ENCODE data around the gene CFAP65. TPM values are rescaled to one million over a fixed set of nuclear protein-coding genes. Genes with fewer than 3 reads are reported as not detected.

The CFAP65 gene
- total RNA-seq, 4 donors from 2014 or later, result under 0.01 to 1.3 (median 0.78) TPM; not detected in 1

GRCh38 chr2:218995561-218995960, 45.8 kb downstream of the CFAP65 start:
- 24 to 27% methylated on average over 8 of the region's 8 CpGs for WGBS, 2 donors
- peaks cover 18 to 23% of the 10 kb centered on the region in 2 donors for H3K4me1 ChIP-seq
- H3K9me3 ChIP-seq, result no peaks in the 10 kb centered on the region
- TF ChIP-seq, protein P1, sequence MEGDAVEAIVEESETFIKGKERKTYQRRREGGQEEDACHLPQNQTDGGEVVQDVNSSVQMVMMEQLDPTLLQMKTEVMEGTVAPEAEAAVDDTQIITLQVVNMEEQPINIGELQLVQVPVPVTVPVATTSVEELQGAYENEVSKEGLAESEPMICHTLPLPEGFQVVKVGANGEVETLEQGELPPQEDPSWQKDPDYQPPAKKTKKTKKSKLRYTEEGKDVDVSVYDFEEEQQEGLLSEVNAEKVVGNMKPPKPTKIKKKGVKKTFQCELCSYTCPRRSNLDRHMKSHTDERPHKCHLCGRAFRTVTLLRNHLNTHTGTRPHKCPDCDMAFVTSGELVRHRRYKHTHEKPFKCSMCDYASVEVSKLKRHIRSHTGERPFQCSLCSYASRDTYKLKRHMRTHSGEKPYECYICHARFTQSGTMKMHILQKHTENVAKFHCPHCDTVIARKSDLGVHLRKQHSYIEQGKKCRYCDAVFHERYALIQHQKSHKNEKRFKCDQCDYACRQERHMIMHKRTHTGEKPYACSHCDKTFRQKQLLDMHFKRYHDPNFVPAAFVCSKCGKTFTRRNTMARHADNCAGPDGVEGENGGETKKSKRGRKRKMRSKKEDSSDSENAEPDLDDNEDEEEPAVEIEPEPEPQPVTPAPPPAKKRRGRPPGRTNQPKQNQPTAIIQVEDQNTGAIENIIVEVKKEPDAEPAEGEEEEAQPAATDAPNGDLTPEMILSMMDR (IDR thresholded peaks at IDR 0.05), result no peak
- TF ChIP-seq POLR2A (IDR thresholded peaks at IDR 0.05), result no peak
- H3K27ac ChIP-seq, result no peak overlapping the region
- no peaks in the 10 kb centered on the region for H3K36me3 ChIP-seq
- DNase-seq, result no peak
- H3K27me3 ChIP-seq, result peaks cover 24% of the 10 kb centered on the region
- H3K4me3 ChIP-seq (replicated peaks in 1 of 3), result no peak overlapping the region
- intact Hi-C loops (cut with DNase I), result no loop called here

DNA sequence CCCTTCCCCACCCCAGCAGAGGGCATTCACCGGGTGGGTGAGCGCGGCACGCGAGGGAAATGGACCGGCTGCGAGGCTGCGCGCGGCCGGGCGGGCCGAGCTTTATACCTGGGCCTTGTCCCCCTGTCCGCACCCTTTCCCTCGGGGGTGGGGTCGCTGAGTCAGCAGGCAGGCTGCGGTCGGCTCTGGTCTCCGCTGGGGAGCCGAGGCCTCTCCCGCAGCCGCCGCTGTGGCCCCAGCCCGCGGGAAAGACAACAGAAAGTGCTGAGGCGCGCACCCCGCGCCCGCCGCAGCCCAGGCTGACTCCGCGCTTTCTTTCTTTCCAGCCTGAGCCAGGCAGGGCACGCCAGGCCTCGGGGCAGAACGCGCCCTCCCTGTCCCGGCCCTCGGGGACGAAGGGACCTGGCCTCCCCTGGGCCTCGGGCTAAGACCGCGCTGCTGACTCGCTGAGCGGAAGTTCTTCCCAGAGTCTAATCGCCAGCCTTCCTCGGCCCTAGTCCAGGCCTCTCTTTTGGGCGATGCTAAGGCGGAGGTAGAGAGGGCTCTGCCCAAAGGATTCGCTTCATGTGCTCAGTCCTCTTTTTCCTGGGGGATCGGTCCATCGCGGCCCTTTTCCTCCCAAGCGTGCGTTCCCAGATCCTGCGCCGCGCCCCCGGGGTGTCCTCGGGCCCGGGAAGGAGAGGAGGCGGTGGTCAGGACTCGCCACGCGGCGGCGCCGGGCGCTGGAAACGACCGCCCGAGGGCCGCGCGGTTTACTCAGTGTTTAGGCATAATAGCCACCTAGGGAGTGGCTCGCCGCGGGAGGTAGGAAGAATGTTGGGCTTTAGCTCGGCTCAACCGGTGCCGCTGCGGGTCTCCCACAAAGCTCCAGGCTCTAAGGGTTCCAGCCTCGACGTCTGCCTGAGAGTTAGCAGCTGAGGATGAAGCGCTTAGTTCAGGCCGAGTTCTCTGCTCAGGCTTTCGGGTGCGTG, 47.7 kb downstream of the CFAP65 start, which contains the start of gene CRYBA2:
Gene CRYBA2, minus strand, starts transcription at position 78 of the 971 bp plus-strand sequence. CDS start 246 bp downstream, outside the sequence.
- 2 to 3% methylated on average over 8 to 31 of the region's 88 CpGs for WGBS, 2 donors
- TF ChIP-seq, protein P1 (IDR thresholded peaks at IDR 0.05), result no peak
- TF ChIP-seq POLR2A (IDR thresholded peaks at IDR 0.05), result no peak
- Histone ChIP-seq H3K27me3 (peaks cover 32% of the 10 kb centered on the region), H3K4me3 (replicated peaks in 1 of 3) (no peak within 1 kb of the TSS), H3K4me1 (peaks cover 18 to 23% of the 10 kb centered on the region in 2 donors), H3K27ac (no peak within 1 kb of the TSS), H3K36me3 (no peaks in the 10 kb centered on the region), H3K9me3 (no peaks in the 10 kb centered on the region)
- intact Hi-C loops (cut with DNase I), result no loop called here
- DNase-seq, result no peak

DNA sequence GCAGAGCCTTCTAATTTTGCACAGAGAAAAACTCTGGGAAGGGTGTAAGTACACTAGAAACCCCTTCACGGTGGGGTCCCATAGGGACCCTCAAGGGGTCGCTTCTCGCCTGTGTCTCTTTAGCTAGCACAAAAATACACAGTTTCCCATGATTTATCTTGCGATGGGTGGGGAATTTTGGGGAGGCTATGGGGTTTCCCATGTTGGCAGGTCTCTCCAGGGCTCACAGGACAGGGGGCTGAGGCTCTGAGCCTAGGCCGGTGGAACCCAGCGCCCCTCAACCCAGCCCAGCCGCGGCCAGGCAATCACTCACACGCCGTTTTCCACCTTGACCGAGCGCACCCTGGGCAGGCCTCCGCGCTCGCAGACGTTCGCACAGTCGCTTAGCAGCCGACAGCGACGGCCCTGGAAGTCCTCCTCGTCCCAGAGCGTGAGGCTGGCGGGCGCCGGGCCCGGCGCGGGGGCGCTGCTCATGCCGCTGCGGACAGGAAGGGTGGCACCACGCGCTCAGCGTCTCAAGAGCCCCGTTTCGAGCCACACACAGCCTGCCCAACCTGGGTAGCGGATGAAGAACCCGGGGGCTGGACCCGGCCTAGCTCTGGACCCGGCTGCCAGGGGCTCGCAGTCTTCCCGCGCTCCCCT, 48.5 kb downstream of the CFAP65 start:
- intact Hi-C loops (cut with DNase I), result no loop called here
- 3 to 4% methylated on average over 27 to 31 of the region's 44 CpGs for WGBS, 2 donors
- no peak overlapping the region for H3K27ac ChIP-seq

DNA sequence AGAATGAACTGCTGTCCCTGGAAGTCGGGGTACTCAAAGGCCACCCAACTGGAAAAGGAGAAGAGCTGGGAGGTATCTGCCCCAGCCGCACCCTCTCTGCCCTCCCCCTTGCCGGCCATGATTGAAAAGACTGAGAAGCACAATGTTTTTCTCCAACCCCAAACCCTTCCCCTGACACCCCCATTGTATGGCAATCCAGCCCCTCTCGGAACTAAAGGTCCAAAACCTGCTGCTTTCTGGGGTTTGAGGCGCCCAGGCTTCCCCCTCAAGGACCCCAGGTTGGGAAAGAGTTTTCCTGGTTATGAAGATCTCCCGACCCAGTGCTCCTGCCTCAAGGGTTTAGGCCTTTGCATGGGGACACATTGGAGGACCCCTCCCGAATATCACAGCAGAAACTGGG, 49.1 kb downstream of the CFAP65 start:
- TF ChIP-seq, protein P1 (IDR thresholded peaks at IDR 0.05), result no peak
- TF ChIP-seq POLR2A (IDR thresholded peaks at IDR 0.05), result no peak
- Histone ChIP-seq H3K27me3 (peaks cover 33% of the 10 kb centered on the region), H3K4me3 (replicated peaks in 1 of 3) (no peak overlapping the region), H3K4me1 (peaks cover 18 to 23% of the 10 kb centered on the region in 2 donors), H3K27ac (no peak overlapping the region), H3K36me3 (no peaks in the 10 kb centered on the region), H3K9me3 (no peaks in the 10 kb centered on the region)
- intact Hi-C loops (cut with DNase I), result no loop called here
- no peak for DNase-seq
- 5 to 6% methylated on average over 4 to 7 of the region's 7 CpGs for WGBS, 2 donors

More for the DNA sequence above, 48.5 kb downstream of the CFAP65 start:
- Histone ChIP-seq H3K27me3 (peaks cover 32% of the 10 kb centered on the region), H3K9me3 (no peaks in the 10 kb centered on the region), H3K4me1 (peaks cover 18 to 23% of the 10 kb centered on the region in 2 donors), H3K4me3 (replicated peaks in 1 of 3) (no peak overlapping the region), H3K36me3 (no peaks in the 10 kb centered on the region)
- no peak for TF ChIP-seq POLR2A (IDR thresholded peaks at IDR 0.05)
- TF ChIP-seq, protein P1 (IDR thresholded peaks at IDR 0.05), result no peak
- peak in 1 of 2 donors; percentile 12 for DNase-seq
